ENCODE data around the gene NCAN.

Gene NCAN

GRCh38 chr19:19262190-19263057 lies 50.7 kb downstream of the NCAN start:
- DNase-seq = no peak

- no peak for DNase-seq
Observed at GRCh38 chr19:19263886-19264487, 52.2 kb downstream of the NCAN start.

GRCh38 chr19:19267305-19267704 lies 55.5 kb downstream of the NCAN start:
- DNase-seq = no peak

- no peak for DNase-seq
Observed at GRCh38 chr19:19268453-19269385, 57.0 kb downstream of the NCAN start.

GRCh38 chr19:19269952-19270694 lies 58.4 kb downstream of the NCAN start:
- DNase-seq = no peak

- DNase-seq = no peak
Observed at GRCh38 chr19:19270749-19271571, 59.2 kb downstream of the NCAN start.

GRCh38 chr19:19271828-19272599 lies 60.3 kb downstream of the NCAN start:
- no peak for DNase-seq

- DNase-seq = no peak
Observed at GRCh38 chr19:19274146-19274545, 62.4 kb downstream of the NCAN start.

GRCh38 chr19:19274716-19275565 lies 63.2 kb downstream of the NCAN start:
- DNase-seq = no peak

- DNase-seq = no peak
Observed at GRCh38 chr19:19276386-19276785, 64.6 kb downstream of the NCAN start.

- no peak for DNase-seq
Observed at GRCh38 chr19:19276851-19277250, 65.1 kb downstream of the NCAN start.

- DNase-seq = no peak
Observed at GRCh38 chr19:19278315-19278714, 66.6 kb downstream of the NCAN start.

GRCh38 chr19:19279062-19279612 lies 67.4 kb downstream of the NCAN start:
- DNase-seq = no peak

- DNase-seq = no peak
Observed at GRCh38 chr19:19279853-19280252, 68.1 kb downstream of the NCAN start.

GRCh38 chr19:19280561-19280960 lies 68.8 kb downstream of the NCAN start:
- no peak for DNase-seq

GRCh38 chr19:19285686-19286085 lies 73.9 kb downstream of the NCAN start:
- no peak for DNase-seq

- no peak for DNase-seq
Observed at GRCh38 chr19:19292607-19293006, 80.8 kb downstream of the NCAN start.

- DNase-seq = no peak
Observed at GRCh38 chr19:19294914-19295313, 83.2 kb downstream of the NCAN start.

- no peak for DNase-seq
Observed at GRCh38 chr19:19296953-19297689, 85.4 kb downstream of the NCAN start.
